HUES48 (cell line): ENCODE measurements around the gene CD37.
A peak's percentile ranks its signal among the peaks of the same experiment; 100 is the strongest.
"Not testable (repeated sequence)": the region's sequence is repeated elsewhere in the genome, so short reads cannot be mapped to it uniquely, and the experiment has no call there.

Experiments
- H3K27ac ChIP-seq: one replicate; pipeline ENCODE4 v1.7.0; 2013; ENCODE audit warnings: low read depth, low read length, inconsistent platforms
- H3K27me3 ChIP-seq: 2 replicates; pipeline ENCODE4 v1.6.1; 2013; ENCODE audit warnings: mild to moderate bottlenecking, low read length; ENCODE audit not compliant: control insufficient read depth, insufficient read depth
- H3K36me3 ChIP-seq: 2 replicates; pipeline ENCODE4 v1.6.1; 2013; ENCODE audit warnings: low read length; ENCODE audit not compliant: control insufficient read depth, insufficient read depth
- H3K4me1 ChIP-seq: 2 replicates; pipeline ENCODE4 v1.6.1; 2013; ENCODE audit warnings: mild to moderate bottlenecking, low read length; ENCODE audit not compliant: control insufficient read depth, insufficient read depth
- H3K4me3 ChIP-seq: 2 replicates; pipeline ENCODE4 v1.5.1; 2013; ENCODE audit warnings: mild to moderate bottlenecking, low read depth, low read length
- H3K9ac ChIP-seq: 2 replicates; pipeline ENCODE4 v1.6.1; 2013; ENCODE audit warnings: mild to moderate bottlenecking, low read depth, low read length, moderate library complexity
- H3K9me3 ChIP-seq: 2 replicates; pipeline ENCODE4 v1.6.1; 2013; ENCODE audit warnings: low read length; ENCODE audit not compliant: control insufficient read depth, insufficient read depth

Gene CD37

GRCh38 chr19:49331187-49331586 is 4.0 kb upstream of the CD37 start:
- not testable (repeated sequence) for H3K27ac ChIP-seq, H3K4me3 ChIP-seq, H3K9ac ChIP-seq, H3K36me3 ChIP-seq, H3K9me3 ChIP-seq, H3K4me1 ChIP-seq, H3K27me3 ChIP-seq

GRCh38 chr19:49331616-49332055 is 3.6 kb upstream of the CD37 start:
- no peak overlapping the region for H3K4me3 ChIP-seq
- H3K36me3 ChIP-seq: no peaks in the 10 kb centered on the region
- H3K27me3 ChIP-seq: peaks cover 5% of the 10 kb centered on the region
- H3K9me3 ChIP-seq: no peaks in the 10 kb centered on the region
- no peaks in the 10 kb centered on the region for H3K4me1 ChIP-seq
- no peak overlapping the region for H3K27ac ChIP-seq
- no peak overlapping the region for H3K9ac ChIP-seq

- not testable (repeated sequence) for H3K9ac ChIP-seq, H3K9me3 ChIP-seq, H3K4me3 ChIP-seq, H3K4me1 ChIP-seq, H3K36me3 ChIP-seq, H3K27ac ChIP-seq
- peaks cover 15% of the 10 kb centered on the region for H3K27me3 ChIP-seq
Observed at GRCh38 chr19:49332691-49333417, 2.4 kb upstream of the CD37 start.

- Histone ChIP-seq H3K9me3 (no peaks in the 10 kb centered on the region), H3K36me3 (no peaks in the 10 kb centered on the region), H3K9ac (no peak overlapping the region), H3K27me3 (peaks cover 20% of the 10 kb centered on the region), H3K4me1 (0 out of 2 replicates have a peak, but pooled peaks cover 1% of the 10 kb centered on the region), H3K27ac (no peak overlapping the region), H3K4me3 (no peak overlapping the region)
Observed at GRCh38 chr19:49333418-49333805, 1.8 kb upstream of the CD37 start.

- Histone ChIP-seq H3K9ac (no peak overlapping the region), H3K27me3 (peaks cover 22% of the 10 kb centered on the region), H3K4me1 (0 out of 2 replicates have a peak, but pooled peaks cover 4% of the 10 kb centered on the region), H3K27ac (no peak overlapping the region), H3K4me3 (no peak overlapping the region), H3K36me3 (no peaks in the 10 kb centered on the region), H3K9me3 (no peaks in the 10 kb centered on the region)
Observed at GRCh38 chr19:49333811-49334288, 1.4 kb upstream of the CD37 start.

- peaks cover 2% of the 10 kb centered on the region for H3K36me3 ChIP-seq
- H3K9me3 ChIP-seq: no peaks in the 10 kb centered on the region
- H3K9ac ChIP-seq: no peak overlapping the region
- peaks cover 22% of the 10 kb centered on the region for H3K27me3 ChIP-seq
- H3K4me3 ChIP-seq: no peak overlapping the region
- H3K27ac ChIP-seq: no peak overlapping the region
- H3K4me1 ChIP-seq: peaks cover 9% of the 10 kb centered on the region; the same call in 1 of the 2 replicates
Observed at GRCh38 chr19:49335784-49336481, 727 bp downstream of the CD37 start.

GRCh38 chr19:49336482-49337266 is 1.5 kb downstream of the CD37 start:
- peaks cover 10% of the 10 kb centered on the region for H3K36me3 ChIP-seq
- H3K9me3 ChIP-seq: no peaks in the 10 kb centered on the region
- H3K27ac ChIP-seq: no peak overlapping the region
- peaks cover 9% of the 10 kb centered on the region; the same call in 1 of the 2 replicates for H3K4me1 ChIP-seq
- H3K4me3 ChIP-seq: no peak overlapping the region
- H3K27me3 ChIP-seq: peaks cover 22% of the 10 kb centered on the region
- H3K9ac ChIP-seq: no peak overlapping the region

- H3K27me3 ChIP-seq: peaks cover 22% of the 10 kb centered on the region
- H3K27ac ChIP-seq: no peak overlapping the region
- peak overlapping the region; percentile 61; the same call in 1 of the 2 replicates for H3K4me3 ChIP-seq
- H3K4me1 ChIP-seq: peaks cover 9% of the 10 kb centered on the region; the same call in 1 of the 2 replicates
- peaks cover 16% of the 10 kb centered on the region for H3K36me3 ChIP-seq
- no peaks in the 10 kb centered on the region for H3K9me3 ChIP-seq
- no peak overlapping the region for H3K9ac ChIP-seq
Observed at GRCh38 chr19:49337267-49338022, 2.2 kb downstream of the CD37 start.

GRCh38 chr19:49338023-49338677 is 2.9 kb downstream of the CD37 start:
- Histone ChIP-seq H3K9me3 (no peaks in the 10 kb centered on the region), H3K36me3 (peaks cover 23% of the 10 kb centered on the region), H3K9ac (no peak overlapping the region), H3K4me1 (peaks cover 9% of the 10 kb centered on the region; the same call in 1 of the 2 replicates), H3K27me3 (peaks cover 22% of the 10 kb centered on the region), H3K27ac (no peak overlapping the region), H3K4me3 (peak overlapping the region; percentile 61)
